NT2/D1 (cell line): ENCODE results near the gene NAT14.

Experiments used
- SUZ12 ChIP-seq: IDR thresholded peaks from 2 replicates; pipeline ENCODE4 v1.6.1; 2011; ENCODE audit not compliant: insufficient read length, insufficient read depth; ENCODE audit errors: extremely low read depth
- YY1 ChIP-seq: IDR thresholded peaks from 2 replicates; pipeline ENCODE4 v1.6.1; 2011; ENCODE audit not compliant: insufficient read length, insufficient read depth
- ZNF274 ChIP-seq: IDR thresholded peaks from 2 replicates; pipeline ENCODE4 v1.6.1; 2011; ENCODE audit warnings: mild to moderate bottlenecking, low read depth, low read length

DNA sequence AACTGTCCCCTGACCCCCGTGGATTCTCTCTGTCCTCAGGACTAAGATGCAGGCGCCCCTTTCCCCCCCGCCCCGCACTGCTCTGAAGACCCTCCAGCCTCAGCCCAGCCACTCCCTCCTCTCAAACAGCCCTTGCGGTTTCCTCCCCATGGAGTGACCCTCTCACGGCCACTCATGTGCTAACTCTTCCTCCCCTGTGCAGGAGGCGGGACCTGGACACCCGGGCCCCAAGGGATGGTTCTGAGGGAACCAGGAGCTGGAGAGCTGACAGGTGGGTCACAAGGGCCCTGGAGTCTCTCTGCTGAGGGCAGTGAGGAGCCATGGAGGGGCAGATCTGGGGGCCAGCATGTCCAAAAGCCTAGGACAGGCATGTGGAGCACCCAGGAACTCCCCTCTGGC, 25.4 kb upstream of the NAT14 start:
- TF ChIP-seq ZNF274 (no peak), SUZ12 (no peak), YY1 (no peak)
